Fibroblast of skin of left quadriceps (primary cell): ENCODE results near the gene ZP4.
"Not testable (repeated sequence)": the region's sequence is repeated elsewhere in the genome, so short reads cannot be mapped to it uniquely, and the experiment has no call there.

ENCODE experiments used
- DNase-seq, 2 experiments: peaks; one replicate each; pipeline ENCODE4 v3.0.0-alpha.2; 2013; ENCODE audit warnings: low read depth in 2 of 2

The ZP4 gene

GRCh38 chr1:237877631-237878030 is 13.1 kb downstream of the ZP4 start:
- no peak for DNase-seq

GRCh38 chr1:237875291-237875690 is 15.4 kb downstream of the ZP4 start:
- no peak for DNase-seq

GRCh38 chr1:237873487-237874211 is 17.1 kb downstream of the ZP4 start:
- peak; percentile 65 to 70 for DNase-seq

- no peak for DNase-seq
These were observed 21.7 kb downstream of the ZP4 start for GRCh38 chr1:237868817-237869600.

- no peak for DNase-seq
These were observed 23.3 kb downstream of the ZP4 start for GRCh38 chr1:237867380-237867888.

GRCh38 chr1:237864338-237865244 is 26.1 kb downstream of the ZP4 start:
- DNase-seq: peak in 1 of 2 experiments; percentile 7

- no peak for DNase-seq
These were observed 27.5 kb downstream of the ZP4 start for GRCh38 chr1:237863234-237863633.

- DNase-seq: no peak
These were observed 28.8 kb downstream of the ZP4 start for GRCh38 chr1:237861944-237862343.

GRCh38 chr1:237858992-237859391 is 31.7 kb downstream of the ZP4 start:
- DNase-seq: no peak

GRCh38 chr1:237857455-237857854 is 33.3 kb downstream of the ZP4 start:
- no peak for DNase-seq

- no peak for DNase-seq
These were observed 38.4 kb downstream of the ZP4 start for GRCh38 chr1:237852342-237852741.

GRCh38 chr1:237851210-237851845 is 39.4 kb downstream of the ZP4 start:
- DNase-seq: no peak

- not testable (repeated sequence) for DNase-seq
These were observed 47.2 kb downstream of the ZP4 start for GRCh38 chr1:237843516-237843915.

GRCh38 chr1:237841485-237841884 is 49.2 kb downstream of the ZP4 start:
- no peak for DNase-seq

GRCh38 chr1:237838904-237839534 is 51.7 kb downstream of the ZP4 start:
- no peak for DNase-seq

GRCh38 chr1:237838320-237838719 is 52.4 kb downstream of the ZP4 start:
- DNase-seq: no peak

- DNase-seq: no peak
These were observed 56.3 kb downstream of the ZP4 start for GRCh38 chr1:237834461-237834860.

- no peak for DNase-seq
These were observed 56.7 kb downstream of the ZP4 start for GRCh38 chr1:237834048-237834447.

- no peak for DNase-seq
These were observed 57.9 kb downstream of the ZP4 start for GRCh38 chr1:237832858-237833257.
